Measurements from ENCODE around the gene TNS2.
A peak's percentile ranks its signal among the peaks of the same experiment; 100 is the strongest.

The TNS2 gene

GRCh38 chr12:53063708-53064612 lies 14.1 kb downstream of the TNS2 start:
- no peak for TF ChIP-seq CTCF (IDR thresholded peaks at IDR 0.05; ENCODE audit: control insufficient read depth, extremely low read depth, insufficient read depth)
- no peak for DNase-seq (ENCODE audit: low read depth)
- no peak overlapping the region for H3K4me3 ChIP-seq (ENCODE audit: low read depth, low read length)

- no peak for TF ChIP-seq CTCF (IDR thresholded peaks at IDR 0.05; ENCODE audit: control insufficient read depth, extremely low read depth, insufficient read depth)
- H3K4me3 ChIP-seq (ENCODE audit: low read depth, low read length): no peak overlapping the region
- no peak for DNase-seq (ENCODE audit: low read depth)
Measured at GRCh38 chr12:53064613-53065436, 15.0 kb downstream of the TNS2 start.

GRCh38 chr12:53065470-53065869 lies 15.6 kb downstream of the TNS2 start:
- H3K4me3 ChIP-seq (ENCODE audit: low read depth, low read length): no peak overlapping the region
- TF ChIP-seq CTCF (IDR thresholded peaks at IDR 0.05; ENCODE audit: control insufficient read depth, extremely low read depth, insufficient read depth): no peak
- no peak for DNase-seq (ENCODE audit: low read depth)

GRCh38 chr12:53065975-53066931 lies 16.4 kb downstream of the TNS2 start:
- no peak overlapping the region for H3K4me3 ChIP-seq (ENCODE audit: low read depth, low read length)

GRCh38 chr12:53067074-53067992 lies 17.5 kb downstream of the TNS2 start:
- H3K4me3 ChIP-seq (ENCODE audit: low read depth, low read length): no peak overlapping the region
- TF ChIP-seq CTCF (IDR thresholded peaks at IDR 0.05; ENCODE audit: control insufficient read depth, extremely low read depth, insufficient read depth): no peak
- no peak for DNase-seq (ENCODE audit: low read depth)

More at GRCh38 chr12:53065975-53066931, 16.4 kb downstream of the TNS2 start:
- TF ChIP-seq CTCF (IDR thresholded peaks at IDR 0.05; ENCODE audit: control insufficient read depth, extremely low read depth, insufficient read depth): peak; percentile 86
- no peak for DNase-seq (ENCODE audit: low read depth)
